ENCODE measurements around the gene ZNF48. TPM values are rescaled to one million over a fixed set of nuclear protein-coding genes. Genes with fewer than 3 reads are reported as not detected.

Gene ZNF48
- total RNA-seq (2014; rRNA removed; shearing (Covaris generic)) = 9.6 and 17.3 TPM in 2 replicates

DNA sequence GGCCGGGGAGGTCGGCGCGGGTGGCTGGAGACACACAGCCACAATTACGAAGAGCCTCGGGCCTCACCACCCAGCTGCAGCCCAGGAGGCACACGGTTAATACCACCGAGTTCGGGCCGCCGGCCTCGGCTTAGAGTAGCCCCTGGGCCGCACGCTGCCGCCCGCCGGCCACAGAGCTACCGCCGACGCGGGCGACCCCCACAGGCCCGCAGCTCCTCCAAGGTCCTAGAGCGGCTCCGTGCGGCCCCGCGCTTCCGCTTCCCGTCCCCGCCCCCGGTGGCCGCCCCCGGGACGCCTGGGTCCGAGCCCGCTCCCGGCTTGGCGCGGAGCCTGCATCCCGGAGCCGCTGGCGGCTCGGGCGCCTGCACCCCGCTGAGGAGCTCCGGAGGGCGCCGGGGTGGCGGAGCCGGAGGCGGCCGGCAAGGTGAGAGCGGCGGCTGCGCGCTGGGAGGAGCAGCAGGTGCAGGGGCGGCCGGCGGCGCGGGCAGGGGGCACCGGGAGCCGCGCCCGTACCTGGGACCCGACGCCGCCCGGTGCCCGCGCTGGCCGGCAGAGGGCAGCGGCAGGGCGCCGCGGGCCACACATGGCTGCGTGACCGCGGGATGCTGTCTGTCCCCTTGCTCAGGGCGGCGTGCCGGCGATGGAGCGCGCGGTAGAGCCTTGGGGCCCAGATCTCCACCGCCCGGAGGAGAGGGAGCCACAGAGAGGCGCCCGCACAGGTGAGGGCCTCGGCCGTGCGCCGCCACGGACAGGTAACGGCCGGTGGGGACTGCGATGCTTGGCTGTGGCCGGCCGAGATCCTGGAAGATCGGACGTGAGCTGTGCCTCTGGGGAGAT is at the start of gene ZNF48:
ZNF48 (plus strand) TSS at position 266 of the 837 bp plus-strand sequence; CDS start at position 641, 375 bp downstream.
- no peaks in the 10 kb centered on the region for H3K9me3 ChIP-seq (replicated peaks)
- H3K27ac ChIP-seq = peak within 1 kb of the TSS; percentile 54
- peak; percentile 69 to 86 for DNase-seq (ENCODE audit: low read depth in 1 of 2, low spot score in 2 of 2)
- no peaks in the 10 kb centered on the region for H3K27me3 ChIP-seq (replicated peaks)
- H3K4me3 ChIP-seq = peak within 1 kb of the TSS; percentile 91
- peaks cover 25% of the 10 kb centered on the region for H3K36me3 ChIP-seq
- H3K4me1 ChIP-seq (replicated peaks) = peaks cover 27% of the 10 kb centered on the region

GRCh38 chr16:30346286-30346685 is 48.9 kb upstream of the ZNF48 start:
- Histone ChIP-seq H3K36me3 (peaks cover 12% of the 10 kb centered on the region), H3K9me3 (replicated peaks) (no peaks in the 10 kb centered on the region), H3K27me3 (replicated peaks) (no peaks in the 10 kb centered on the region), H3K4me1 (replicated peaks) (no peaks in the 10 kb centered on the region), H3K27ac (no peak overlapping the region), H3K4me3 (no peak overlapping the region)
- DNase-seq (ENCODE audit: low read depth in 1 of 2, low spot score in 2 of 2) = peak in 1 of 2 experiments; percentile 20

DNA sequence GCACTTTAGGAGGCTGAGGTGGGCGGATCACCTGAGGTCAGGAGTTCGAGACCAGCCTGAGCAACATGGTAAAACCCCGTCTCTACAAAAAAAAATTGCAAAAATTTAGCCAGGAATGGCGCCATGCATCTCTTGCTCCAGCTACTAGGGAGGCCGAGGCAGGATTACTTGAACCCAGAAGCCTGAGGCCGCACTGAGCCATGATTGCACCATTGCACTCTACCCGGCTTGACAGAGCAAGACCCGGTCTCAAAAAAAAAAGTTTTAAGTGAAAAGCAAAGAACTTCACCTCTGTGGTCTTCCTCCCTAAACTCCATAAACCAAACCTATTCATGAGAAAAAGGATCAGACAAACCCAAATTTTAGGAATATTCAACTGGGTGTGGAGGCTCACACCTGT is 47.1 kb upstream of the ZNF48 start:
- no peaks in the 10 kb centered on the region for H3K9me3 ChIP-seq (replicated peaks)
- no peaks in the 10 kb centered on the region for H3K27me3 ChIP-seq (replicated peaks)
- peaks cover 30% of the 10 kb centered on the region for H3K36me3 ChIP-seq
- no peak for DNase-seq (ENCODE audit: low read depth in 1 of 2, low spot score in 2 of 2)
- no peak overlapping the region for H3K27ac ChIP-seq
- no peak overlapping the region for H3K4me3 ChIP-seq
- H3K4me1 ChIP-seq (replicated peaks) = peaks cover 7% of the 10 kb centered on the region; the same call in 1 of the 2 replicates

DNA sequence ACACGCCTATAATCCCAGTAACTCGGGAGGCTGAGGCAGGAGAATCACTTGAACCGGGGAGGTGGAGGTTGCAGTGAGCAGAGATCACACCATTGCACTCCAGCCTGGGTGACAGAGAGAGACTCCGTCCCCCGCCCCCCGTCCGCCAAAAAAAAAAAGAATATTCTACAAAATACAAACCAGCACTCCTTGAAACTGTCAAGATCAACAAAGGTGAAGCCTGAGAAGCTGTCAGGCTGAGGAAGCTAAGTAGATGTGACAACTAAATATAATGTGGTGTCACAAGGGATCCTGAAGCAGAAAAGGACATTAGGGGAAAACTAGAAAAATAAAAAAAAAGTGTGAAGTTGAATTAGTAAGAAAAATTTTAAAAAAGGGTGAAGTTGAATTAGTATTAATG is 46.3 kb upstream of the ZNF48 start:
- DNase-seq (ENCODE audit: low read depth in 1 of 2, low spot score in 2 of 2) = no peak
- H3K27ac ChIP-seq = no peak overlapping the region
- no peak overlapping the region for H3K4me3 ChIP-seq
- H3K36me3 ChIP-seq = peaks cover 38% of the 10 kb centered on the region
- H3K4me1 ChIP-seq (replicated peaks) = peaks cover 11% of the 10 kb centered on the region
- H3K27me3 ChIP-seq (replicated peaks) = no peaks in the 10 kb centered on the region
- H3K9me3 ChIP-seq (replicated peaks) = no peaks in the 10 kb centered on the region

GRCh38 chr16:30349675-30350074 is 45.5 kb upstream of the ZNF48 start:
- H3K4me1 ChIP-seq (replicated peaks) = peaks cover 18% of the 10 kb centered on the region
- H3K4me3 ChIP-seq = no peak overlapping the region
- H3K9me3 ChIP-seq (replicated peaks) = no peaks in the 10 kb centered on the region
- H3K36me3 ChIP-seq = peaks cover 43% of the 10 kb centered on the region
- no peak overlapping the region for H3K27ac ChIP-seq
- no peak for DNase-seq (ENCODE audit: low read depth in 1 of 2, low spot score in 2 of 2)
- H3K27me3 ChIP-seq (replicated peaks) = no peaks in the 10 kb centered on the region

DNA sequence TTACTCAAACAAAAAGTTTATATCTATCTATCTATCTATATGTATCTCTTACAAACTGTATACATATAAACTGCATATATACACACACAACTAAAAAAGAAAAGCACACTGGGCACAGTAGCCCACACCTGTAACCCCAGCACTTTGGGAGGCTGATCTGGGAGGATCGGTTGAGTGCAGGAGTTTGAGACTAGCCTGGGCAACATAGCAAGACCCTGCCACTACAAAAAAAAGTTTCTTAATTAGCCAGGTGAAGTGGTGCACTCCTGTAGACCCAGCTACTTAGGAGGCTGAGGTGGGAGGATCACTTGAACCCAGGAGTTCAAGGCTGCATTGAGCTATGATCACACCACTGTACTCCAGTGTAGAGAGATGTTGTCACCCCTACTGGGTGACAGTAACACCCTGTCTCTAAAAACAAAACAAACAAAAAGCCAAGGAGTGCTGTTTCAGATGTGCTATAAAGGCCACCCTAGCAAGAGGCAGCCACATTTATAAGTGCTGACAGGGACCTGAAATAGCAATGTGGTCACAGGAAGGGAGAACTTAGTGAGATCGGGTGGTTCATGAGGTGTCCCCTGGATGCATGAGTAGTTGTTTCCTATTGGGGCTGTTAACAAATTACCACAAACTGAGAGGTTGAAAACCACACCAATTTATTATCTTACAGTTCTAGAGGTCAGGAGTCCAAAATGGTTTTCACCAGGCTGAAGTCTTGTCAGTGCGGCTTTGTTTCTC is 44.9 kb upstream of the ZNF48 start:
- Histone ChIP-seq H3K27ac (no peak overlapping the region), H3K4me1 (replicated peaks) (peaks cover 20% of the 10 kb centered on the region), H3K9me3 (replicated peaks) (no peaks in the 10 kb centered on the region), H3K27me3 (replicated peaks) (no peaks in the 10 kb centered on the region), H3K36me3 (peaks cover 48% of the 10 kb centered on the region), H3K4me3 (no peak overlapping the region)
- no peak for DNase-seq (ENCODE audit: low read depth in 1 of 2, low spot score in 2 of 2)

GRCh38 chr16:30351001-30351441 is 44.2 kb upstream of the ZNF48 start:
- H3K27me3 ChIP-seq (replicated peaks) = no peaks in the 10 kb centered on the region
- H3K4me1 ChIP-seq (replicated peaks) = peaks cover 27% of the 10 kb centered on the region
- DNase-seq (ENCODE audit: low read depth in 1 of 2, low spot score in 2 of 2) = no peak
- peaks cover 50% of the 10 kb centered on the region for H3K36me3 ChIP-seq
- H3K27ac ChIP-seq = no peak overlapping the region
- H3K9me3 ChIP-seq (replicated peaks) = no peaks in the 10 kb centered on the region
- no peak overlapping the region for H3K4me3 ChIP-seq

- Histone ChIP-seq H3K4me1 (replicated peaks) (peaks cover 35% of the 10 kb centered on the region), H3K9me3 (replicated peaks) (no peaks in the 10 kb centered on the region), H3K27me3 (replicated peaks) (no peaks in the 10 kb centered on the region), H3K27ac (no peak overlapping the region), H3K4me3 (no peak overlapping the region), H3K36me3 (peaks cover 56% of the 10 kb centered on the region)
- peak; percentile 32 to 67 for DNase-seq (ENCODE audit: low read depth in 1 of 2, low spot score in 2 of 2)
Observed at GRCh38 chr16:30351586-30352419, 43.4 kb upstream of the ZNF48 start.

DNA sequence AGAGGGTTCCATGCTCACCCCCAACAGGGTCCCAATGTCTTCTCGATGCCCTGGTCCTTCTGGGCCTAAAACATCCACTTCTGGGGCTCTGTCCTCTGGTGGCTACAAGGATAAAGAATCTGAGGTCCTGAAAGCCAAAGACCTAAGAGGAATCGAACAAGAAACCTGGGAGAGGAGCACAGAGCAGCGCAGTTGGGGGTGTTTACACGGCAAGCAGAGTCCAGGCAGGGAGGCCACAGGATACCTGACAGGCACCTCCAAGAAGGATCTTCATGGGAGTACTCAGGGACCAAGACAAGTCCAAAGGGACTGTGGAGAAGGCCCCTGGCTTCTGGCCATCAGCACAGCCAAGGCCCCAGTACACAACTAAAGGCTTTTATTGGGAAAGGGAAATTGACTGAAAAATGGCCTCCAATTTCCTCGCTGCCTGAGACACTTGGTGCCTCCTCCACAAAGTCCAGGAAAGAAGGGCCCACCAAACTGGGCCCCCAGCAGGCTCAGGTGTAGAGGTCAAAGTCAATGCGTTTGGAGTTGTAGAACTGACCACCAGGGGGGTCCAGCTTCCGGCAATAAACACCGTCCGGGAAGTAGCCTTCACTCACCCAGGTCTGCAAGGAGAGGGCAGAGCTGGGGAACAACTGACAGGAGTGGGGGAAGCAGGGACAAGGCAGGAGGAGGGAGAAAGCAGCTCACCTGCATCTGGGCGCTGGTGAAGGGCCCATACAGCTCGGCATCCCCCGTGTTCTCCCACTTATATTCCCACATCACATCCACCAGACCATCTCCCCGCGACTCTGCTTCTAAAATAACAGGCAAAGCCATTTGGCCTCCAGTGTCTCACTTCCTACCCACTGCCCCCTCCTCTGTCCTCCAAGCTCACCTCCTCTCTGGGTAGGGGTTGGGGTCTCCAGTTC is 42.5 kb upstream of the ZNF48 start:
- no peak overlapping the region for H3K27ac ChIP-seq

GRCh38 chr16:30353438-30354129 is 41.6 kb upstream of the ZNF48 start:
- H3K27me3 ChIP-seq (replicated peaks) = no peaks in the 10 kb centered on the region
- peak overlapping the region; percentile 88 for H3K4me3 ChIP-seq
- no peak overlapping the region for H3K27ac ChIP-seq
- peaks cover 36% of the 10 kb centered on the region for H3K4me1 ChIP-seq (replicated peaks)
- no peak for DNase-seq (ENCODE audit: low read depth in 1 of 2, low spot score in 2 of 2)
- no peaks in the 10 kb centered on the region for H3K9me3 ChIP-seq (replicated peaks)
- H3K36me3 ChIP-seq = peaks cover 74% of the 10 kb centered on the region

More for the DNA sequence above, 42.5 kb upstream of the ZNF48 start:
- H3K36me3 ChIP-seq = peaks cover 66% of the 10 kb centered on the region
- H3K4me1 ChIP-seq (replicated peaks) = peaks cover 36% of the 10 kb centered on the region
- H3K27me3 ChIP-seq (replicated peaks) = no peaks in the 10 kb centered on the region
- no peak for DNase-seq (ENCODE audit: low read depth in 1 of 2, low spot score in 2 of 2)
- H3K4me3 ChIP-seq = no peak overlapping the region
- no peaks in the 10 kb centered on the region for H3K9me3 ChIP-seq (replicated peaks)

DNA sequence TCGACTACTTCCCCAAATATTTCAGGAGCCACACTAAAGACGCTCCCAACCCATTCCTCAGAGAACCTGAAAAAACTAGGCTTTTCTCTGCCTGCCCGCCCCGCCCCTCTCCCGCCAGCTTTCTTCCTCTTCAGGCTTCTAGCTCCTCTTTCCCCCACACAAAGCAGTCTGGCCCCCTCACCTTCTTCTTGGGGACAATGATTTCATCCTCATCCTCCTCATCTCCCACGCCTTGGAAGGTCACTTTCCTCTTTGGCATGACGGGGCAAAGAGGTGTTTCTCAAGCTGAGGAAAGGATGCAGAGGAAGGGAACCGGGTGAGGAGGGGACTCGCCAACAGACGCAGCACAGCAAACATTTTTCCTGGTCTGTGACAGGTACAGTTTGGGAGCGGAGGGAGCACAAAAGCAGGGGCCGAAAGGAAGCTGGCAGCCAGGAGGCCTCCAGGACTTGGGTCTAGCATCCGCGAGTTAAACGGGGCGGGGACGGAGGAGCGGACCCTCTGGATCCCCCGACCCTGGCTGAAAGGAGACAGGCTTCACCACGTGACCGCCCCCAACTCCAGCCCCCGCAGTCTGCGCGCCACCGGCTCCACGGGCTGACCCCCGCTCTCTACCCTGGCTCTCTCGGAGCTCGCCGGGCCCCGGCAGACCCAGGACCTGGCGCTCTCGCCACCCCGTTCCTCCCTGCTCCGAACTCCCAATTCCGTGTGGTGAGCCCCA is 40.6 kb upstream of the ZNF48 start:
- H3K27me3 ChIP-seq (replicated peaks) = no peaks in the 10 kb centered on the region
- peaks cover 84% of the 10 kb centered on the region for H3K36me3 ChIP-seq
- DNase-seq (ENCODE audit: low read depth in 1 of 2, low spot score in 2 of 2) = no peak
- no peaks in the 10 kb centered on the region for H3K9me3 ChIP-seq (replicated peaks)
- H3K27ac ChIP-seq = peak overlapping the region; percentile 99
- H3K4me1 ChIP-seq (replicated peaks) = peaks cover 36% of the 10 kb centered on the region
- peak overlapping the region; percentile 88 for H3K4me3 ChIP-seq
